NCI-H446 treated with DMSO at 0.1 percent for 48 hours (cell line): ENCODE results near the gene SPIRE2.
"Not testable (repeated sequence)": the region's sequence is repeated elsewhere in the genome, so short reads cannot be mapped to it uniquely, and the experiment has no call there.

Experiments
- DNase-seq: peaks from one replicate; lab custom pipeline; 2025; lab: John Stamatoyannopoulos, UW

The SPIRE2 gene

GRCh38 chr16:89867918-89868317 is 39.6 kb downstream of the SPIRE2 start:
- no peak for DNase-seq

- DNase-seq: no peak
These were observed 41.6 kb downstream of the SPIRE2 start for GRCh38 chr16:89869911-89870310.

GRCh38 chr16:89870440-89870839 is 42.2 kb downstream of the SPIRE2 start:
- DNase-seq: no peak

- no peak for DNase-seq
These were observed 43.6 kb downstream of the SPIRE2 start for GRCh38 chr16:89871895-89872294.

GRCh38 chr16:89873109-89873971 is 45.1 kb downstream of the SPIRE2 start, which contains the start of gene TCF25:
Gene TCF25 (plus strand): TSS chr16:89873592. CDS start chr16:89873668, 76 bp downstream.
- peak; percentile 38 for DNase-seq

- peak; percentile 68 for DNase-seq
These were observed 45.9 kb downstream of the SPIRE2 start for GRCh38 chr16:89873972-89874689.

- DNase-seq: not testable (repeated sequence)
These were observed 50.8 kb downstream of the SPIRE2 start for GRCh38 chr16:89879123-89879522.

GRCh38 chr16:89880477-89881367 is 52.4 kb downstream of the SPIRE2 start:
- DNase-seq: no peak

- DNase-seq: no peak
These were observed 53.1 kb downstream of the SPIRE2 start for GRCh38 chr16:89881368-89881730.

- no peak for DNase-seq
These were observed 55.2 kb downstream of the SPIRE2 start for GRCh38 chr16:89883346-89884040.

GRCh38 chr16:89884041-89884421 is 55.8 kb downstream of the SPIRE2 start:
- DNase-seq: no peak

GRCh38 chr16:89887243-89887642 is 59.0 kb downstream of the SPIRE2 start:
- no peak for DNase-seq

- no peak for DNase-seq
These were observed 61.9 kb downstream of the SPIRE2 start for GRCh38 chr16:89890200-89890599.

- no peak for DNase-seq
These were observed 62.8 kb downstream of the SPIRE2 start for GRCh38 chr16:89890886-89891657.

GRCh38 chr16:89892055-89892630 is 63.9 kb downstream of the SPIRE2 start:
- DNase-seq: no peak

- no peak for DNase-seq
These were observed 64.4 kb downstream of the SPIRE2 start for GRCh38 chr16:89892635-89893034.

GRCh38 chr16:89893642-89894548 is 65.6 kb downstream of the SPIRE2 start:
- DNase-seq: no peak

GRCh38 chr16:89895482-89896250 is 67.4 kb downstream of the SPIRE2 start:
- no peak for DNase-seq

- no peak for DNase-seq
These were observed 68.9 kb downstream of the SPIRE2 start for GRCh38 chr16:89897204-89897603.
